ENCODE measurements around the gene MRAS.

The MRAS gene

GRCh38 chr3:138347960-138348753 lies at the start of gene MRAS:
Gene MRAS, plus strand, starts transcription at chr3:138348579. Its CDS starts 24,305 bp downstream, at chr3:138372884.
- DNase-seq = no peak

GRCh38 chr3:138300647-138301046 lies 47.7 kb upstream of the MRAS start:
- no peak for DNase-seq

GRCh38 chr3:138303474-138303873 lies 44.9 kb upstream of the MRAS start:
- no peak for DNase-seq

GRCh38 chr3:138307899-138308298 lies 40.5 kb upstream of the MRAS start:
- DNase-seq = no peak

GRCh38 chr3:138308783-138309182 lies 39.6 kb upstream of the MRAS start:
- no peak for DNase-seq

GRCh38 chr3:138310494-138310893 lies 37.9 kb upstream of the MRAS start:
- DNase-seq = no peak

- no peak for DNase-seq
Measured at GRCh38 chr3:138314751-138315150, 33.6 kb upstream of the MRAS start.

- no peak for DNase-seq
Measured at GRCh38 chr3:138317687-138318086, 30.7 kb upstream of the MRAS start.

GRCh38 chr3:138323971-138324370 lies 24.4 kb upstream of the MRAS start:
- DNase-seq = no peak

GRCh38 chr3:138325990-138326389 lies 22.4 kb upstream of the MRAS start:
- DNase-seq = no peak

GRCh38 chr3:138326866-138327595 lies 21.3 kb upstream of the MRAS start:
- DNase-seq = no peak

GRCh38 chr3:138327831-138328230 lies 20.5 kb upstream of the MRAS start:
- no peak for DNase-seq

- no peak for DNase-seq
Measured at GRCh38 chr3:138328341-138328740, 20.0 kb upstream of the MRAS start.

- peak; percentile 31 for DNase-seq
Measured at GRCh38 chr3:138329127-138329983, 19.0 kb upstream of the MRAS start, which contains the start of gene NME9. Gene NME9, minus strand, starts transcription at chr3:138329851. Its CDS starts 516 bp downstream, at chr3:138329335.

- no peak for DNase-seq
Measured at GRCh38 chr3:138329984-138330293, 18.4 kb upstream of the MRAS start.

GRCh38 chr3:138331143-138331894 lies 17.1 kb upstream of the MRAS start:
- no peak for DNase-seq

- no peak for DNase-seq
Measured at GRCh38 chr3:138332472-138333073, 15.8 kb upstream of the MRAS start.

GRCh38 chr3:138334608-138335007 lies 13.8 kb upstream of the MRAS start:
- DNase-seq = no peak

- no peak for DNase-seq
Measured at GRCh38 chr3:138336454-138336999, 11.9 kb upstream of the MRAS start.

- DNase-seq = no peak
Measured at GRCh38 chr3:138338244-138338643, 10.1 kb upstream of the MRAS start.

- no peak for DNase-seq
Measured at GRCh38 chr3:138338811-138339210, 9.6 kb upstream of the MRAS start.

- no peak for DNase-seq
Measured at GRCh38 chr3:138340511-138340910, 7.9 kb upstream of the MRAS start.
